Spleen (tissue), 11 donors: ENCODE measurements around the gene MPP3. TPM values are rescaled to one million over a fixed set of nuclear protein-coding genes. Genes with fewer than 3 reads are reported as not detected.
A peak's percentile ranks its signal among the peaks of the same experiment; 100 is the strongest.

Experiments
- DNase-seq: peaks from one replicate; pipeline ENCODE4 v3.0.0-alpha.2; 2020
- H3K27ac ChIP-seq, 8 donors: fragments of 200-600 bp; sonication (generic) in 7 of 8; 1 replicate in 4 of 8; 2 replicates in 4 of 8; pipeline versions ENCODE4 v1.5.0 to v1.8.0; 2016 to 2021; ENCODE audit warnings: inconsistent platforms in 4 of 8, mild to moderate bottlenecking in 4 of 8, moderate library complexity in 1 of 8
- H3K27me3 ChIP-seq, 7 donors: fragments of 200-600 bp; sonication (generic) in 6 of 7; replicated peaks in 1 of 7; 1 replicate in 4 of 7; 2 replicates in 3 of 7; pipeline versions ENCODE4 v1.5.0 to v1.8.0; 2016 to 2021; ENCODE audit warnings: inconsistent platforms in 3 of 7, mild to moderate bottlenecking in 1 of 7
- H3K36me3 ChIP-seq, 6 donors: fragments of 200-600 bp; sonication (generic) in 5 of 6; 1 replicate in 4 of 6; 2 replicates in 2 of 6; pipeline versions ENCODE4 v1.5.0 to v1.8.0; 2016 to 2021; ENCODE audit warnings: inconsistent platforms in 2 of 6
- H3K4me1 ChIP-seq, 6 donors: fragments of 200-600 bp; sonication (generic) in 5 of 6; 1 replicate in 3 of 6; 2 replicates in 3 of 6; pipeline versions ENCODE4 v1.5.0 to v1.8.0; 2016 to 2021; ENCODE audit warnings: inconsistent platforms in 3 of 6
- H3K4me3 ChIP-seq, 8 donors: fragments of 200-600 bp; sonication (generic) in 7 of 8; 1 replicate in 4 of 8; 2 replicates in 4 of 8; pipeline versions ENCODE4 v1.5.0 to v1.8.0; 2016 to 2021; ENCODE audit warnings: inconsistent platforms in 4 of 8, mild to moderate bottlenecking in 4 of 8, moderate library complexity in 2 of 8
- H3K9me3 ChIP-seq, 8 donors: fragments of 200-600 bp; sonication (generic) in 7 of 8; 1 replicate in 4 of 8; 2 replicates in 4 of 8; pipeline versions ENCODE4 v1.5.0 to v1.8.0; 2016 to 2021; ENCODE audit warnings: inconsistent platforms in 4 of 8
- POLR2A ChIP-seq, 3 donors: fragments of 450-650 bp; IDR thresholded peaks; one replicate each; pipeline ENCODE4 v1.5.1; 2017; ENCODE audit warnings: antibody characterized with exemption in 3 of 3, mild to moderate bottlenecking in 1 of 3
- POLR2AphosphoS5 ChIP-seq, 3 donors: sonication (generic); formaldehyde crosslinking; IDR thresholded peaks; one replicate each; pipeline ENCODE4 v1.5.1; 2017; ENCODE audit warnings: antibody characterized with exemption in 3 of 3
- WGBS, 5 donors: extraction: QIAGEN DNeasy Blood & Tissue Kit in 3 of 5; methylation state at CpG; one replicate each; pipeline versions ENCODE4 v1.1.5 to v1.1.7; 2013 to 2018; 5-methylcytosine and 5-hydroxymethylcytosine counted together
- intact Hi-C: fragments of 100-400 bp; cut with DNase I; formaldehyde crosslinking; loops from one replicate; pipeline ENCODE4 v1.15.0; 2023; ENCODE audit warnings: low total_unique reads
- polyA plus RNA-seq, 3 donors: library from polyadenylated mRNA; stranded (reverse); fragments of 200-250 nt; gene quantifications; one replicate each; pipeline ENCODE4 v1.2.1, GENCODE V29; 2013
- total RNA-seq, 7 donors: library from RNA; depleted of rRNA in 3 of 7; stranded (reverse); fragments of >200 nt in 3 of 7; fragmentation: NEBNext Ultra II Directional in 4 of 7; extraction: Animal tissue kit (Norgen Biotek cat#: 25700) in 4 of 7; gene quantifications; one replicate each; pipeline versions ENCODE4 v1.1.0 to v1.2.1, GENCODE V29; 2016 to 2021
- TF ChIP-seq, protein P1 (sequence below), 11 experiments: fragments of 200-600 bp in 7 of 11; fragments of 450-650 bp in 4 of 11; sonication (generic) in 4 of 11; IDR thresholded peaks in 8 of 11; conservative IDR thresholded peaks in 3 of 11; 1 replicate in 7 of 11; 2 replicates in 4 of 11; pipeline versions ENCODE4 v1.4.0 to v1.8.0; 2016 to 2021; ENCODE audit warnings: antibody characterized with exemption in 11 of 11, inconsistent platforms in 4 of 11, mild to moderate bottlenecking in 1 of 11
- donor health status: healthy with polysubstance abuse.
- donor health status: DM: no; HTN: no; CAD: no; lungs with moderate emphysema.
- donor health status: DM: no; HTN: no; CAD: no.
- donor health status: Bipolar disorder and iron deficiency.
- donor health status: healthy.
- donor health status: DM: no; HTN: no; CAD: no.
- donor health status: DM: yes; HTN: yes; CAD: no.

The MPP3 gene
- total and polyA plus RNA-seq, 10 donors: 1.9 to 23.9 (median 7.1) TPM

DNA sequence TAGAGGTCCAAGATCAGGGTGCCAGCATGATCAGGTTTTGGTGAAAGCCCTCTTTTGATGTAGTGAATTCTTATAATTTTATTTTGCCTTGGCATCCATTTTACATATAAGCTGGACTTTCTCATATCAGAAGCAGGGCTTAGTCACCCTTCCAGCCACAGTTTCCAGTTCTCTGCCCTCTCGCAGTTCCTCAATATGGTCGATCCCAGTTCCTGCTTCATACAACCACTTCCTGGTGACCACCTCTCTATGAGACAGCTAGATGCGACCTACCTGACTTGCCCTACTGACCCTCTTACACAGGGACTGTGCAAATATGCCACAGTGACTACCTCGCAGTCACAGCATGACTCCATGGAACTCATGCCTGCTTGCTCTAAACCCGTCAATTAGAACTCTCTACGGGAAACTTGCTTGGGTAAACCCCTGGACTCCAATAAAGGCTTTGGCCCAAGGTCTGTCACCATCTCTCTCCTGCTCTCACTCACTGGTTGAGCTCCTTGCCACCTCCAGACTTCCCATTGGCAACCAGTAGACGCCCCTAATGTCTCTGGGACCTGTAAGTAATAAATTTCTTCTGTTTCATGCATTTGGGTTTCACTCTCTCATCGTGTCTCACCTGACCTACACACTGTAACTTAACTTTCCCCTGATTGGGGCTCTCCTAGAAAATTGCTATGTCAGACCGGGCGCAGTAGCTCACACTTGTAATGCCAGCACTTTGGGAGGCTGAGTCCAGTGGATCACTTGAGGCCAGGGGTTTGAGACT lies 35.5 kb upstream of the MPP3 start:
- no peak for DNase-seq
- intact Hi-C loops: no loop called here
- Histone ChIP-seq H3K27me3 (peaks cover 0 to 26% (median 0%) of the 10 kb centered on the region in 7 donors), H3K36me3 (no peaks in the 10 kb centered on the region), H3K4me1 (no peaks in the 10 kb centered on the region), H3K27ac (no peak overlapping the region), H3K4me3 (no peak overlapping the region), H3K9me3 (peaks cover 0 to 5% (median 0%) of the 10 kb centered on the region in 8 donors)
- TF ChIP-seq, protein P1, sequence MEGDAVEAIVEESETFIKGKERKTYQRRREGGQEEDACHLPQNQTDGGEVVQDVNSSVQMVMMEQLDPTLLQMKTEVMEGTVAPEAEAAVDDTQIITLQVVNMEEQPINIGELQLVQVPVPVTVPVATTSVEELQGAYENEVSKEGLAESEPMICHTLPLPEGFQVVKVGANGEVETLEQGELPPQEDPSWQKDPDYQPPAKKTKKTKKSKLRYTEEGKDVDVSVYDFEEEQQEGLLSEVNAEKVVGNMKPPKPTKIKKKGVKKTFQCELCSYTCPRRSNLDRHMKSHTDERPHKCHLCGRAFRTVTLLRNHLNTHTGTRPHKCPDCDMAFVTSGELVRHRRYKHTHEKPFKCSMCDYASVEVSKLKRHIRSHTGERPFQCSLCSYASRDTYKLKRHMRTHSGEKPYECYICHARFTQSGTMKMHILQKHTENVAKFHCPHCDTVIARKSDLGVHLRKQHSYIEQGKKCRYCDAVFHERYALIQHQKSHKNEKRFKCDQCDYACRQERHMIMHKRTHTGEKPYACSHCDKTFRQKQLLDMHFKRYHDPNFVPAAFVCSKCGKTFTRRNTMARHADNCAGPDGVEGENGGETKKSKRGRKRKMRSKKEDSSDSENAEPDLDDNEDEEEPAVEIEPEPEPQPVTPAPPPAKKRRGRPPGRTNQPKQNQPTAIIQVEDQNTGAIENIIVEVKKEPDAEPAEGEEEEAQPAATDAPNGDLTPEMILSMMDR (IDR thresholded peaks at IDR 0.05 in 8 of 11, conservative IDR thresholded peaks at IDR 0.05 in 3 of 11): no peak
- TF ChIP-seq POLR2A (IDR thresholded peaks at IDR 0.05) (no peak), POLR2AphosphoS5 (IDR thresholded peaks at IDR 0.05) (no peak)
- WGBS, 5 donors: 74 to 79% (median 75%) methylated on average over 10 of the region's 10 CpGs

DNA sequence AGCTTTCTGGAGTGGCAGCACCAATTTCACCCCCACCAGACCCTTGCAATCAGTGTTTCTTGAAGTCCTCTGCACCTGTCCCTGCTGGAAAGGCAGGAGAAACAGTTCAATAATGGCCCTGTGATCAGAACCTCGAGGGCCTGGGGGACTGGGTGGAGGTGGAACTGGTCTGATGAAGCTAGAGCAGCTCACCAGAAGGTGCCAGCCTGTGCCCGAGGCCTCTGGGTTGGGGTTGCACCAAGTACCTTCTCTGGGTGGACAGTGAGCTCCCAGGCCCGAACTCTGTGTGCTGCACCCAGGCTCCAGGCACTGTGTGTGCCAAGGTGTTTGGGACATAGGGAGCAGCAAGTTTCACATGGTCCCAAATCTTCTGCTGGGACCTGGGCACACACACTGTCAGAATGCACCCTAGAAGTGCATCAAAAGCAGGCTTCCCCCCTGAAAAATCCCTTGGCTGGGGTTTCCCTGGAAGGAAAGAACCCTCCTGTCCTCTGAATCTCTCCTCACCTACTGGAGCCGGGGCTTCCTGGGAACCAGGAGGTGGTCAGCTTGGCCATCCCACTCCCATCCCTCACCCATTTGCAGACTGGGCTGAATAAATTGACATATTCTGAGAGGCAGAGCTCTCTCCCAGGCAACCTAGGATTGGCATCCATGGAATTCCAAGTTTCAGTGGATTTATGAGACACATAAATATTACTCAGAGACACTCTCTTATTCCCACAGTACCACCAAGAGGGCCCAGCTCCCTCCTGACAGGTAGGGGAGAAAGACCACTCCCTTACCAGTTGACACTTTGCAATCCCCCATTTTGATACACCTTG lies 31.4 kb upstream of the MPP3 start:
- peaks cover 0 to 5% (median 0%) of the 10 kb centered on the region in 8 donors for H3K9me3 ChIP-seq
- 79 to 92% (median 85%) methylated on average over 4 of the region's 4 CpGs for WGBS, 5 donors
- peak; percentile 53 for DNase-seq
- intact Hi-C loops: no loop called here
- H3K27ac ChIP-seq: no peak overlapping the region
- H3K27me3 ChIP-seq: peaks cover 0 to 18% (median 0%) of the 10 kb centered on the region in 7 donors
- no peaks in the 10 kb centered on the region for H3K36me3 ChIP-seq
- H3K4me3 ChIP-seq: no peak overlapping the region
- H3K4me1 ChIP-seq: peaks cover 0 to 28% (median 12%) of the 10 kb centered on the region in 6 donors
- TF ChIP-seq, protein P1 (IDR thresholded peaks at IDR 0.05 in 8 of 11, conservative IDR thresholded peaks at IDR 0.05 in 3 of 11): no peak
- TF ChIP-seq POLR2AphosphoS5 (IDR thresholded peaks at IDR 0.05): no peak
- no peak for TF ChIP-seq POLR2A (IDR thresholded peaks at IDR 0.05)

DNA sequence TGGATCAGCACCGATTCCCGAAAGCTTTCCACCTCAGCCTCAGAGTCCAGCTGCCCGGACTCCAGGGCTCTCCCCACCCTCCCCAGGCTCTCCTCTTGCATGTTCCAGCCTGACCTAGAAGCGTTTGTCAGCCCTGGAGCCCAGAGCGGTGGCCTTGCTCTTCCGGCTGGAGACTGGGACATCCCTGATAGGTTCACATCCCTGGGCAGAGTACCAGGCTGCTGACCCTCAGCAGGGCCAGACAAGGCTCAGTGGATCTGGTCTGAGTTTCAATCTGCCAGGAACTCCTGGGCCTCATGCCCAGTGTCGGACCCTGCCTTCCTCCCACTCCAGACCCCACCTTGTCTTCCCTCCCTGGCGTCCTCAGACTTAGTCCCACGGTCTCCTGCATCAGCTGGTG lies 29.0 kb upstream of the MPP3 start:
- no peak overlapping the region for H3K27ac ChIP-seq

More for the DNA sequence above, 29.0 kb upstream of the MPP3 start:
- Histone ChIP-seq H3K36me3 (no peaks in the 10 kb centered on the region), H3K9me3 (peaks cover 0 to 3% (median 0%) of the 10 kb centered on the region in 8 donors), H3K4me3 (no peak overlapping the region), H3K4me1 (peaks cover 3 to 50% (median 19%) of the 10 kb centered on the region in 6 donors), H3K27me3 (peaks cover 0 to 31% (median 0%) of the 10 kb centered on the region in 7 donors)
- peak; percentile 54 for DNase-seq
- 69 to 95% (median 77%) methylated on average over 3 to 9 of the region's 9 CpGs for WGBS, 5 donors
- intact Hi-C loops: no loop called here
- TF ChIP-seq, protein P1 (IDR thresholded peaks at IDR 0.05 in 8 of 11, conservative IDR thresholded peaks at IDR 0.05 in 3 of 11): no peak
- TF ChIP-seq POLR2AphosphoS5 (IDR thresholded peaks at IDR 0.05) (peak in 1 of 3 donors; percentile 9), POLR2A (IDR thresholded peaks at IDR 0.05) (no peak)
